Choroid plexus epithelial cell (primary cell): ENCODE results near the gene TTLL12.
A peak's percentile ranks its signal among the peaks of the same experiment; 100 is the strongest.
"Not testable (repeated sequence)": the region's sequence is repeated elsewhere in the genome, so short reads cannot be mapped to it uniquely, and the experiment has no call there.

Source experiments
- DNase-seq: peaks from one replicate; pipeline ENCODE4 v3.0.0-alpha.2; 2010; ENCODE audit warnings: low read depth
- H3K4me3 ChIP-seq: 2 replicates; pipeline ENCODE4 v1.5.1; 2011; ENCODE audit warnings: low read depth, mild to moderate bottlenecking, control low read depth, low read length, moderate library complexity
- TF ChIP-seq, protein P1 (sequence below): conservative IDR thresholded peaks from 2 replicates; pipeline ENCODE4 v1.5.1; 2011; ENCODE audit warnings: low read depth, mild to moderate bottlenecking, control low read depth, inconsistent platforms, low read length, moderate library complexity

TTLL12 gene

DNA sequence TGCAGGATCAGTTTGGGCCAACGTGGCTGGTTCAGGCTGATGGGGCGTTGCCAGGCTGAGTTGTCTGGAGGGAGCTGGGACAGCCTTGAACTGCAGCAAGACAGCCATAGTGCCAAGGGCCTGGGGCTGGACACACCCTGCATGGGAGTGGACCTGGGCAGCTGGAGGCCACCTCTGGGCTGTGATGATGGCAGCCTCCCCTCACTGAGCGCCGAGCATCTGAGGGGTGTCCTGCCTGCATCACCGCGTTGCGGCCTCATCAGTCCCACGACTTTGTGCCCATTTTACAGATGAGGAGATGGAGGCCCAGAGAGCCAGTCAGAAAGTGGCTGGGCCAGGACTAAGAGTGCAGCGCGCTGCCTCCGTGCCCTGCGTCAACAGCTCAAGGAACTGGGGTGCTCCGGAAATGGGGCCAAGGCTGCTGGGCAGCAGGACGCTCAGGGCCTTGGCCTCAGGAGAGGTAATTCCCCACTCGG, 36.2 kb downstream of the TTLL12 start:
- peak overlapping the region; percentile 82 for H3K4me3 ChIP-seq
- TF ChIP-seq, protein P1, sequence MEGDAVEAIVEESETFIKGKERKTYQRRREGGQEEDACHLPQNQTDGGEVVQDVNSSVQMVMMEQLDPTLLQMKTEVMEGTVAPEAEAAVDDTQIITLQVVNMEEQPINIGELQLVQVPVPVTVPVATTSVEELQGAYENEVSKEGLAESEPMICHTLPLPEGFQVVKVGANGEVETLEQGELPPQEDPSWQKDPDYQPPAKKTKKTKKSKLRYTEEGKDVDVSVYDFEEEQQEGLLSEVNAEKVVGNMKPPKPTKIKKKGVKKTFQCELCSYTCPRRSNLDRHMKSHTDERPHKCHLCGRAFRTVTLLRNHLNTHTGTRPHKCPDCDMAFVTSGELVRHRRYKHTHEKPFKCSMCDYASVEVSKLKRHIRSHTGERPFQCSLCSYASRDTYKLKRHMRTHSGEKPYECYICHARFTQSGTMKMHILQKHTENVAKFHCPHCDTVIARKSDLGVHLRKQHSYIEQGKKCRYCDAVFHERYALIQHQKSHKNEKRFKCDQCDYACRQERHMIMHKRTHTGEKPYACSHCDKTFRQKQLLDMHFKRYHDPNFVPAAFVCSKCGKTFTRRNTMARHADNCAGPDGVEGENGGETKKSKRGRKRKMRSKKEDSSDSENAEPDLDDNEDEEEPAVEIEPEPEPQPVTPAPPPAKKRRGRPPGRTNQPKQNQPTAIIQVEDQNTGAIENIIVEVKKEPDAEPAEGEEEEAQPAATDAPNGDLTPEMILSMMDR: no peak
- DNase-seq: no peak

DNA sequence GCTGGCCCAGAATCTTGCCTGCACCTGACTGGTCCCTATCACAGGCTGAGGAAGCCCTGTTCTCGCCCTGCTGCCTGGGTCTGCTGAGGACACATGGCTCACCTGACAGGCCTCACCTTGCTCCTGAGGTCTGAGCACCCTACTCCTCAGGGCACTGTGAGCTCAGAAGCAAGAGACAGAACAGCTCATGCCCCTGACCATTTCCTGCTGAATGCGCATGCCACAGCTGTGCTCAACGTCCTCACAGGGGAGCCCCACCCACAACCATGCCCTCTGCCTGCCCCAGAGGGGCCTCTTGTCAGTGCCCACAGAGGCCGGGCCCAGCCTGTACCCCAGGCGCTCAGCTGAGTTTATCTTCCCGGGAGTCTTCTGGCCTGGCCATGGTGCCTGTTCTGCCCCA, 38.4 kb downstream of the TTLL12 start:
- TF ChIP-seq, protein P1: no peak
- DNase-seq: no peak

GRCh38 chr22:43147821-43148220, 39.1 kb downstream of the TTLL12 start:
- no peak overlapping the region for H3K4me3 ChIP-seq
- TF ChIP-seq, protein P1: no peak
- no peak for DNase-seq

More for the DNA sequence above, 38.4 kb downstream of the TTLL12 start:
- H3K4me3 ChIP-seq: no peak overlapping the region

DNA sequence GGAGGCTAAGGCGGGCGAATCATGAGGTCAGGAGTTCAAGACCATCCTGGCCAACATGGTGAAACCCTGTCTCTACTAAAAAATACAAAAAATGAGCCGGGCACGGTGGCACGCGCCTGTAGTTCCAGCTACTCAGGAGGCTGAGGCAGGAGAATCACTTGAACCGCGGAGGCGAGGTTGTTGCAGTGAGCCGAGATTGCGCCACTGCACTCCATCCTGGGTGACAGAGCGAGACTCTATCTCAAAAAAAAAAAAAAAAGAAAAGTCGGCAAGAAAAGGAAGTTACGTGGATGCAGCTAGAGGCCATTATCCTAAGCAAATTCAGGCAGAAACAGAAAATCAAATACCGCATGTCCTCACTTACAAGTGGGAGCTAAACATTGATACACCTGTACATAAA, 40.6 kb downstream of the TTLL12 start:
- not testable (repeated sequence) for H3K4me3 ChIP-seq, DNase-seq

DNA sequence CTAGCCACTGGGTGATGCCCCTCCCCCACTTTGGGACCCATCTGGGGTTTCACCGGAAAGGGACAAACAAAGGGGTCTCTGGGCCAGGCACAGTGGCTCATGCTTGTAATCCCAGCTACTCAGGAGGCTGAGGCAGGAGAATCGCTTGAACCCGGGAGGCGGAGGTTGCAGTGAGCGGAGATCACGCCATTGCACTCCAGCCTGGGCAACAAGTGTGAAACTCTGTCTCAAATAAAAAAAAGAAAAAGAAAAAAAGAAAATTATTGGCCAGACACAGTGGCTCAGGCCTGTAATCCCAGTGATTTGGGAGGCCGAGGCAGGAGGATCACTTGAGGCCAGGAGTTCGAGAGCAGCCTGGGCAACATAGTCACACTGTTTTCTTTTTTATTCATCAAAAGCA, 41.6 kb downstream of the TTLL12 start:
- not testable (repeated sequence) for H3K4me3 ChIP-seq, DNase-seq

- DNase-seq: no peak
- TF ChIP-seq, protein P1: no peak
- no peak overlapping the region for H3K4me3 ChIP-seq
Measured at GRCh38 chr22:43144949-43145348, 42.0 kb downstream of the TTLL12 start.

DNA sequence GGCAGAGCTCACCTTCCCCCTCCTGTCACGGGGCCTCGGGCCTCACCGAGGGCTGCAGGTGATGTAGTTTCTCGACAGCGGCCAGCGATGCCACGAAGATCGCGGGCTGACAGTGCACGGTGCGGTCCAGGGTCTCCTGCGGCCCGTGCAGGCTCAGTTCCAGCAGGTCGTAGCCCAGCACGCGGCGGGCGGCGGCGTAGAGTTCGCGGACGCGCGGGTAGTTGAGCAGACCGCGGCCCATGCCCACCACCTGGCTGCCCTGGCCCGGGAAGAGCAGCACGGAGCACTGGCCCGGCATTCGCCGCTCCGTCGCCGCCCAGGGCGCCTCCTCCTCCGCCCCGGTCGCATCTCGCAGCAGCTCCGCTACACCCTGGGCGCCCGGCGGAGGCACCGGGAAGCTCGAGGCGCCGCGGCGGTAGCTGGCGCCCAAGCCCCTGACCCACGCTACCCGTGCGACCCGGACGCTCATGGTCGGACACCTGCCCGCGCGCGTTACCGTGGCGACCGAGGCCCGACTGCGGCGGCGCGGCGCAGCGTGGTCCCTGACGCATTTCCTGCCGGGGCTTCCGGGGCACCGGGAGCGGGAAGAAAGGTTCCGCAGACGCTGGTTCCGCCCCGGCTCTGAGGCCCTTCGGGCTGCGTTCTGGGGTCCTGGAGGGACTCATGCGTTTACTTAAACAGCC, 43.9 kb downstream of the TTLL12 start, which contains the start of gene MCAT:
MCAT (minus strand) TSS at position 519 of the 683 bp plus-strand sequence; CDS start at position 469, 50 bp downstream.
- DNase-seq: peak; percentile 77
- TF ChIP-seq, protein P1: no peak
- H3K4me3 ChIP-seq: peak within 1 kb of the TSS; percentile 96

DNA sequence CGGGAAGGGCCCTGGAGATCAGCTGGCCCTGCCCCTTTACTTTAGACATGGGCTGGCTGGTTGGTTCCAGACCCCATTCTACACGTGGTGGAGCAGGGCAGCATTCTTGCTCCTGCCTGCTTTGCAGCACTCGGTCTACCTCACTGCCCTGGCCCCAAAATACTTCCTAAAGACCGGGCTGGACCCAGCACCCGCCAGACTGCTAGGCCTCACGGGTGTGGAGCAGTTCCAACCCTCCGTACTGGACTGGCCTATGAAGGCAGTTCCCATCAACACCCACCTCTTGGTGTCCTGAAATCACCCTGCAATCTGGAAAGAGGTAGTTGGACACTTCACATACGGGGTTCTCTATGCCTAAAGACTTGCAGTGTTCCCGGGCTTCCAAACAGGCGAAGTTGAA, 50.1 kb downstream of the TTLL12 start:
- DNase-seq: no peak
- H3K4me3 ChIP-seq: no peak overlapping the region
- TF ChIP-seq, protein P1: no peak
